Stromal cell of bone marrow (primary cell): ENCODE data around the gene SPEF1.

Experiments
- DNase-seq: peaks from one replicate; pipeline ENCODE4 v3.0.0-alpha.2; 2012; ENCODE audit warnings: low read depth

Gene SPEF1

DNA sequence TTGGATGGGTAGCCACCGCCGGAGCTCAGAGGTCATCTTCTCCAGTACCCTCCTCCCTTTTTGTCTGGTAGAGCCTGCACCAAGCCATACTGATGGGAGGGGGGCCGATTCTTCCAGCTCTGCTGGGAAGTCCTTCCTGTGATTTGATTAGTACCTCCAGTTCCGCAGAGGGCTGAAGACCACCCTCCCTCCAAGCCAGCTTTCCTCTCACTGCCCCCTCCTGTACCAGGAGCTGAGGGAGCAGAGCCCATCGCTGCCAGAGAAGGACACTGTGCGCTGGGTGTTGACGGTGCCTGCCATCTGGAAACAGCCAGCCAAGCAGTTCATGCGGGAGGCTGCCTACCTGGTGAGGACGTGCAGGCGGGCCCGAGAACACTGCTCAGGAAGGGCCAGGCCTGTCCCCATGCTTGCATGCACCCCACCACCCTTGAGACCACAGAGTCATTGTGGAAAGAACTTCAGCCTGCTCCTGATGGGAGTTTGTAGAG, 35.5 kb downstream of the SPEF1 start:
- no peak for DNase-seq

DNA sequence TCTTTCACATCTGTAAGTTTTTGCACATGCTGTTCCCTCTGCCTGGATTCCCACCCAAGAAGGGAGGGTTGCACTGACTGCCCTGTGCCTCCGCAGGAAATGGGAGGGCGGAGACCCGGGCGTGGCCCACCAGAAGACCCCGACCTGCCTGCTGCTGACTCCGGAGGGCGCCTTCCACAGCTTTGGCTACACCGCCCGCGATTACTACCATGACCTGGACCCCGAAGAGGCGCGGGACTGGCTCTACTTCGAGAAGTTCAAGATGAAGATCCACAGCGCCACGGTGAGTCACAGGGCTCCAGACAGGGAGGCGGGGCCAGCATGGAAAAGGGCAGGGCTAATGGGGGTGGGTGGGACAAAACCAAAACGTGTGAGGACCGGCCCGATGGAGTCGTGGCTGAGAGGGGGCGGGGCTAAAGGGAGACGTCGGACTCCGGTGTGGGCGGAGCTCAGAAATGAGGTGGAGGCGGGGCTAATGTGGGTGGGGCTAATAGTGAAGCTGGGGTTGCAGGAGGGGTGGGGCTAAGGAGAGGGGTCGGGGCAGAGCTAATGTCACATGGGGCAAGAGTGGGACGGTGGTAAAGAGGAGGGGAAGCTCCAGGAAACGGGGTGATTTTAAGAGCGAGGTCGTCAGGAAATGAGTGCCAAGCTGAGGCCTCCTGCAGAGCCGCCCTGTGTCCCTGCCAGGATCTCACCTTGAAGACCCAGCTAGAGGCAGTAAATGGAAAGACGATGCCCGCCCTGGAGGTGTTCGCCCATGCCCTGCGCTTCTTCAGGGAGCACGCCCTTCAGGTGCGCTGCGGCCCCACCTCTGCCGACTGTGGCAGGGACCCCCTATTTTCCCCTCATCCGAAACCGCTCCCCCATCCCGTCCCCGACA, 36.2 kb downstream of the SPEF1 start:
- no peak for DNase-seq

DNA sequence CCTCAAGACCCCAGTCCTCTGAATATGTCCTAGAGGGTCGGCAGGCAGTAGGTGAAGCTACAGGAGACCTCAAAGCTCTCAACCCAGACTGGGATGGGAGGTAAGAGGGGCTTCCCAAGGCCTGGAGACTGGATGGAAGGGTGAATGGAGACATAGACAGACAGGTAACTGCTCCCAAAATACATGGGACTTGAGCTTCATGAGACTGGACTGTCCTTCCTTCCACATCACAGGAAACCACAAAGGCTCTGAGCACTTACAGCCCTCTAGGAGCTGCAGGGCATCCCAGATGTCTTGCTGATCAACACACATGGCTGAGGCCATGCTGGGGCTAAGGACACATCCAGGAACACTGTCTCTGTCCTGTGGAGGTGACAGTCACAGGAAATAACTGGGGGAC, 37.2 kb downstream of the SPEF1 start:
- no peak for DNase-seq

DNA sequence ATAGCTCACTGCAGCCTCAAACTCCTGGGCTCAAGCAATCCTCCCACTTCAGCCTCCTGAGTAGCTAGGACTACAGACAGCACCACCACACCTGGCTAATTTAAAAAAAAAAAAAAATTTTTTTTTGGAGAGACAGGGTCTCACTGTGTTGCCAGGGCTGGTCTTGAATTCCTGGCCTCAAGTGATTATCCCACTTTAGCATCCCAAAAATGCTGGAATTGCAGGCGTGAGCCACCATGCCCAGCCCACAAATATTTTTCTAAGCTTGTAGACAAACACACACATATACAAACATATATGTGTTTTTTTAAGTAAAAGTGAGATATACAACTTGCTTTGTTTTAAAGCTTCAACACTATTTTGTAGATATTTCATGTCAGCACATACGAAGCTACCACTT, 38.0 kb downstream of the SPEF1 start:
- no peak for DNase-seq

DNA sequence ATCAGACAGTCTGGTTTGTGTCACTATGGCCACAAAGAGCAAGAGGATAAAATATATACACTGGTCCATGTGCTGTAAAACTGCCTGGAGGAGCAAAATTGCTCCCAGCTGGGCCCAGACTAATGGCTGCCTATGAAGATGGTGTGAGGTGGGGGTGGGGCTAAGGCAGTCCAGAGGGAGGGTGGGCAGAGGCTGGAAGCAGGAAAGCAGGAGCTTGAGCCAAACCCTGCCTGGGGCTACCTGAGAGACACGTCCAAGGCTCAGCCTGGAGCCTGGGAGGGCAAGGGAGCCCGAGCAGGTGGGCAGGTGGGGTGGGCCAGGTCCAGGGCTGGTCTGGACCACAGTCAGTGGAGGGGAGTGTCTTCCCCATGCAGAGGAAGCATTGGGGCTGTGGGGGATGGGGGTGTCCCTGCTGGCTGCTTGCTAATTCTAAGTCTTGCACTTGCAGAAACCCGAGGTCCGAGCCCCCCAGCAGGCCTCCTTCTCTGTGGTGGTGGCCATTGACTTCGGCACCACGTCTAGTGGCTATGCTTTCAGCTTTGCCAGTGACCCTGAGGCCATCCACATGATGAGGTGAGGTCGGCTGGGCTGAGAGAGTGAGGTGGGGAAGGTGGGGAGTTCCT, 39.3 kb downstream of the SPEF1 start:
- DNase-seq = no peak

DNA sequence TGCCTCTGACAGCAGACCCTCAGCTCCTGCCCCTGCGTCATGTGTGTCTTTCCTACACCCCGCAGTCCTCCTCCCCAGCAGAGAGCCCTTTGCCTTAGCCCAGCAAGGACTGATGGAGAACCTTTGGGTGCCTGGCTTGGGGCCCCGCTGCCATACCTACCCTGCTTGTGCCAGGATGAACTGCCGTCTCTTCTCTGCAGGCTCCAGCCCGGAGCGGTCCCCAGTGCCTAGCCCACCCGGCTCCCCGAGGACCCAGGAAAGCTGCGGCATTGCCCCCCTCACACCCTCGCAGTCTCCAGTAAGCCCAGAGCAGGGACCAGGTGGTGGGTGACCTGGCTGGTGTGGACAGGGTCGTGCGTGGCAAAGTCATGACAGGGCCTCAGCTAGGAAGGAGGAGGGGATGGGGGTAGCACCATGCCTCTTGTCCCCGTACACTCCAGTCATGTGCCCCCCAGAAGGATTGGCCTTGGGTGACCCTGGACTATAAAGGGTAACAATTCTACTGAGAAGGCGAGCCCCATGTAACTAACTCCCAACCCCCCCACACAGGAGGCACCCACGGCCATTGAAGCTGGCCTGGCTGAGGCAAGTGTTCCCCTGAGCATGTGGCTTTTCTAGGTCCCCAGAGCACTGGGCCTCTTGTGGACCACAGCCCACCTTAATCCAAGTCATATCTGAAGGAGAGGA, 40.5 kb downstream of the SPEF1 start:
- no peak for DNase-seq

DNA sequence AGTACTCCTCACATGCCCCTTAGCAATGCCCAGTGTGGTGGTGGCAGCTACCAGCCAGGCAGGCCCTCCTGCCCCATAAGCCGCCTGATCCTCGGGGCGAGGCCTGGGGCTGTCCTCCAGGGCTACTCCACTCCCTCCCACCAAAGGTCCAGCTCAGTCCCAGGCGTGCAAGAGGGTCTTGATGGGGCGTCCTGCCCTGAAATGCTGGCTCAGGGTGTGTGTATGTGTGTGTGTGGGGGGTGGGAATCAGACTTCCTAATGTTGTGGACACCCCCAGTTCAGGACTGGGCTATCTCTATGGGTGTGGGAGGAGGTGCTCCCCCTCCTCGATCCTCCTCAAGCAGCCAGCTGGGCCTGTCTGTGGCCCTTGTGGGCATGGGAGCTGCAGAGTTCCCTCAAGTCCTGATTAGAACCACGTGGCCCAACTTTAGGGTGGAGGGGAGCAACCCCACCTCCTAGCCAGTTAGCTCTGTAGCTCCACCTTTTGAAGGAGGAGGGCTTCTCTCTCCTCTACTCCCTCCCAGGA, 41.3 kb downstream of the SPEF1 start:
- no peak for DNase-seq

DNA sequence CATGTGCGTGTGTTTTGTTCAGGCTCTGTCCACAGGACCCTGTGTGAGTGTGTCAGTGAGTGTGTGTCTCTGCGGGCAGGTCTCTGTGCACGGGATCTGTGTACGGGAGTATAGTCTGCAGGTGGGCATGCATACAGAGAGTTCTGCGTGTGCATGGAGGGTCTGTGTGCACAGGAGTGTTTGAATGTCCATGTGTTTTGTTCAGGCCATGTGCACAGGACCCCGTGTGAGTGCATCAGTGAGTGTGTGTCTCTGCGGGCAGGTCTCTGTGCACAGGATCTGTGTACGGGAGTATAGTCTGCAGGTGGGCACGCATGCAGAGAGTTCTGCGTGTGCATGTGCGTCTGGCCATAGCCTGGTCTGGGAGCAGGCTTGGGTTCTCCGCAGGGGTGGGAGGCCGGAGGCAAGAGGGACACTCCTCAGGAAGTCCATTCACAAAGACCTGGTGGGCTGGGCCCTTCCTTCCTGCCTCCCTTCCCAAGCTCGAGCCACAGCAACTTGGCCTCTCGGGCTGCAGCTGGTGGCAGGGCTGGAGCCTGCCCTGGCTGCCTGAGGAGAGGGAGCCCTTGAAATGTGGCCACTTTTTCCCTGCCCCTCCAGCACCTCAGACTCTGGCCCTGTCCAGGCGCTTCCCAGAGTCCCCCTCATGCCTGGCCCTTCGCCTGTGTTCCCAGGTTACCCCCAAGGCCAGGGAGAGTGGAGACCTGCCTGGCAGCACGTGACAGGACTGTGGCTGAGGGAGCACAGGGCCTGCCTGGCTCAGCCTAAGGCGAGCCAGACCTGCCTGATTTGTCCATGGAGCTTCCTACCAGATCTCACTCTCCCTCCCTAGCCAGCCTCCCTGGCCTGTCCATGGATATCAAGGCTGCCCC, 42.0 kb downstream of the SPEF1 start:
- DNase-seq = no peak

DNA sequence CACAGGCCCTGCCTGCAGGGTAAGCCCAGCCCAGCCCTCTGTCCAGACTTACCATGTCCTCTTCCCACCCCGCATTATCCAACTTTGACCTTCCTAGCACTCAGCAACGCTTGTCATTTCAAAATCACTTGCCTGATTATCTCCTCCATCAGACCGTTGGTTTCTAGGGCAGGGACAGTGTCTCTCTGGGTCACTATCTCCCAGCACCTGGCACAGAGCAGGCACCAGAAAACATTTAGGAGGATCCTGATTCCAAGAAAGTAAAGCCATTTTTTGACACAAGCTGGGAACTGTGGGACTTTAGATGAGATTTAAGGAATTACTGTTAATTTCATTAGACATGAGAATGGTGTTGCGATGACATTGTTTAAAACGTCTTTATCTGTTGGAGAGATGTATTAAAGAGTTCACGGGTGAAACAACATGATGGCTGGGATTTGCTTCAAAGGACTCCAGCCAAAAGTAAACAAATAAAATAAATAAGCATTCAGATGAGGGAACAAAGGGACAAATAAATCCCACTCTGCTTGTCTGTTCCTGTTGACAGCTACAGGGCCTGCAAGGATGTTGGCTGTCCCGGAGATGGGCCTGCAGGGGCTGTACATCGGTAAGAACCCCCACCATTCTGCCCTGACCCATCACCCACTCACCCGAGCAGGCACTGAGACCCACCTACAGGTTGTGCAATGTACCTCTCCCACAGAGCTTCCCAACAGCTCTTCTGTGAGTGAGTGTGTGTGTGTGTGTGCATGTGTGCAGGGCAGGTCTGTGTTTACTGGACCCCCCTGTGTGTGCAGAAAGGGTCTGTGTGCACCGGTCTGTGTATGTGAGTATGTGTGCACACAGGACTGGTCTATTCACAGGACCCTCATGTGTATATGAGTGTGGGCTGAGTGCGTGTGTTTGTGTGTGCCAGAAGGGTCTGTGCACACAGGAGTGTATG, 42.9 kb downstream of the SPEF1 start:
- no peak for DNase-seq

DNA sequence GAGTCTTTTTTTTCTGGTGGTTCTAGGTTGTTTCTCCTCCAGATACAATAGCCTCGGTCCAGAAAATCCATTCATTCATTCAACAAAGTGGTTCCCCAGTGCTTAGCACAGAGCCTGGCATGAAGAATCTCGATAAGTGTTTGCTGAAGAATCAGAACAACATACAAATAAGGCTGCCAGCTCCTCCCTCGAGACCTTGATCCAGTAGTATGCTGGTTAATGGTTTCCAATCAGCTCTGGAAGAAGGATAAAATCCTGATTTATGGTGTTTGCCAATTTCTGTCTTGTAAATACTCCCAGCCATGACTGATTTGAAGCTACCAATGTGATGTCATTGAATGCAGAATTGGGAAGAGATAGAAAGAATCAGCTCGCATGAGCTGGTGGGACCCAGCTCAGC, 45.5 kb downstream of the SPEF1 start:
- no peak for DNase-seq

DNA sequence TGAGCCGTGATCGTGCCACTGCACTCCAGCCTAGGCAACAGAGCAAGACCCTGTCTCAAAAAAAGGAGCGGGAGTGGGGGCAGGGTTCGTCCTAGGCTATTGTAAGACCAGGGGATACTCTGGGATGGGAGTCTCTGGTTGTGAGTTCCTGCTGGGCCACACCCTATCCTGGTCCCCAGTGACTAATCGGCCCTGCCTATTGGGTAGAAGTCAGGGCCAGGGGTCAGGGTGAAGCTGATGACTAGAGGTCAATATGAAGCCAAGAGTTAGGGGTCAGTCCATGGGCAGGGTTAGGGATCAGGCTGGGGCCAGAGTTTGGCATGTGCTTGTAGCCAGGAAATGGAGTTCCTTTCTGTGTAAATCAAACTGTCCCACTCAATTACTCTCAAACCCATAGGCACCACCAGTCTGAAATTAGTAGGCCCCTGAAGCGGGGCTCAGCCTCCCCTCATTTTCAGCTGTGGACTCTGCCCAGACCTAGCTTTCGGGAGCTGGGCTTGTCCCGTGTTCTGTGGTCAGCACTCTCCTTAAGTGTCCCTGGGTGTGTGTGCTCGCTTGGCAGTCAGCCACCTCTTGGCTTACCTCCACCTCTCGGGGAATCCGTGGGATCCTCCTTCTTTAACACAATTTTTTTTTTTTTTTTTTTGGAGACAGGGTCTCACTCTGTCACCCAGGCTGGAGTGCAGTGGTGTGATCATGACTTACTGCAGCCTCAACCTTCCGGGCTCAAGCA, 47.0 kb downstream of the SPEF1 start:
- no peak for DNase-seq

DNA sequence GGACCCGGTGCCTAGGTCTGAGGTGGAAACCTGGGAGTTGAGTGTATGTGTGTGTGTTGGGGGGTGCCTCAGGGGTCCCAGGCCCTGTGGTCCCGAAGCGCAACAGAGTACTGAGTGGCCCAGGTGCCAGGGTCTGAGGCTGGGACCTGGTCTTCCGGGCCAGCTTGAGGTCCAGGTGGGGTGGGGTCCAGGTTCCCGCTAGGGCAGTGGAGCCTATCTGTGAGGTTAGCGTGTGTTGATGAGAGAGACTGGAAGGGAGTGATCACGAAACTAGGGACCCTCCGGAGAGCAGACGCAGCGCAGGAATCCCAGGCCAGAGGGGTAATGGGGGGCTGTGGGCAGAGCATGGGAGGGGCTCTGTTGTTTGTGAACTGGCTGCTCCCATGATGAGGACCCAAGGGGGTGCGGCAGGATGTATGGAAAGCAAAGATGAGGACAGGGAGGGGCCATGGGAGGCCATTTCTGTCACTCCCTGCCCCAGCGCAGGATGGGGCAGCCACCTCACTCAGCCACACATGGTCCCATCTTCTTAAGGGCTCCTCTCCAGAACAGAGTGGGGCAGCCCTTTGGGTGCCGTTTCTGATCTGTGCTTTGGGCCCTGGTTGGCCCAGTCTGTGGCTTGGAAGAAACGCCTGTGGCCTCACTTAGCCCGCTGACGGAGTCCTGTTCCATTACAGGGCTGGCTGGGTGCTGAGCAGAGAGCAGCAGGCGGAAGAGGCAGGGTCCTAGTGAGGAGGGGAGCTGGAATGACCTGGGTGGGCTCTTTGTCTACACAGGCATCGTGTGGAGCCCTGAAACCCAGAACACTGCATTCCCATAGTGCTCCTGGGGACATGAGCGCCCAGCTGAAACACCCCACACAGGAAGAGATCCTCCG, 47.9 kb downstream of the SPEF1 start:
- no peak for DNase-seq

DNA sequence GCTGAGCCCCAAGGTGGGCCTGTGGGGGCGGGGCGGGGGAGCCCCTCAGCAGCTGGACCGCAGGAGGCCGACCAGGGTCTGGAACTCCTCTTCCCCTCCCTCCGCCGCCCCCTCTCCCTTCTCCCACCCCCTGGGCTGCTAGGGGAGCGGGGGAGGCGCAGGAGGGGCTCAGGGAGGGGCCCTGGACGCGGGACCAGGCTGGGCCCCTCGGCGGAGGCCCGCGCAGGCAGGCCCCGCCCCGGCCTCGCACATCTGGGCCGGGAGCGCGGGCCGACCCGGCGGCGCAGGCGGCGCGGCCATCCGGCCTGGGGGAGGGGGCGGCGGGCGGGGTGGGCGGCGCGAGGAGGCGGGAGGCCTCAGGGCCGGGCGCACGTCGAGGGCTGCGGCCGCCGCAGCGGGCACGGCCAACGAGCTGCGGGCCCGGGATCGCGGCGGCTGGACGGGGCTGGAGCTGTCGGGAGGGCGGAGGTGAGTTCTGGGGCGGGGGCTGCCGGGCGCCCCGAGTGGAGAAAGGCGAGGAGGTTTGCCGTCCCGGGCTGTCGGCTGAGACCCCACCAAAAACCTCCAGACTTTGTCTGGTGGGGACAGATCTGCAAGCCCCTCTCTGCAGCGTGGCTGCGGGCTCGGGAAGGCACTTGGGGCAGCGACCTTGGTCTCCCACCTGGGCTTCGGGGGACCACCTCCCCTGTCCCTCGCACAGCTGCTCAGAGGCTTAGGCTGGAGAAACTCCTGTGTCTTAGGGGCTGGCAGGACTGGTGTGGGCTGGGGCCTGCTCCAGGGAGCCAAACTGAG, 48.7 kb downstream of the SPEF1 start, which contains the start of gene HSPA12B:
HSPA12B (plus strand) TSS at position 359 of the 792 bp plus-strand sequence. CDS start 5,990 bp downstream, outside the sequence.
- DNase-seq = no peak

DNA sequence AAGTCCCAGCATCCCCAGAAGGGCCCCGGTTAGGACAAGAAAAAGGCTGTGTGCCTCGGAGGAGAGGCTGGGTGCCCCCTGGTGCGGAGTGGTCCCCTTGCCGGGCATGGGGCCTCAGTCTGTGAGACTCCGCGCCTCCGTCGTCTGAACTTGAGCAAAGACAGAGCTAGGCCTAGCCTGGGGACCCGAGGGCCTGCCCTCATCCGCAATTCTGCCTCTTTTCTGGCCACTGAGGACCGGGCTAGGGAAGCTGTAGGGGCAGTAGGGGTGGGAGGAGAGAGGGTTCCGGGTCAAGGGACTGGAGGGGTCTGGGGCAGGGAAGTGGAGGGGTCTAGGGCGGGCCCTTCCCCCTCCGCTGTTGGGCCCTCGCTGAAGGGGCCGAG, 49.3 kb downstream of the SPEF1 start:
- DNase-seq = no peak

DNA sequence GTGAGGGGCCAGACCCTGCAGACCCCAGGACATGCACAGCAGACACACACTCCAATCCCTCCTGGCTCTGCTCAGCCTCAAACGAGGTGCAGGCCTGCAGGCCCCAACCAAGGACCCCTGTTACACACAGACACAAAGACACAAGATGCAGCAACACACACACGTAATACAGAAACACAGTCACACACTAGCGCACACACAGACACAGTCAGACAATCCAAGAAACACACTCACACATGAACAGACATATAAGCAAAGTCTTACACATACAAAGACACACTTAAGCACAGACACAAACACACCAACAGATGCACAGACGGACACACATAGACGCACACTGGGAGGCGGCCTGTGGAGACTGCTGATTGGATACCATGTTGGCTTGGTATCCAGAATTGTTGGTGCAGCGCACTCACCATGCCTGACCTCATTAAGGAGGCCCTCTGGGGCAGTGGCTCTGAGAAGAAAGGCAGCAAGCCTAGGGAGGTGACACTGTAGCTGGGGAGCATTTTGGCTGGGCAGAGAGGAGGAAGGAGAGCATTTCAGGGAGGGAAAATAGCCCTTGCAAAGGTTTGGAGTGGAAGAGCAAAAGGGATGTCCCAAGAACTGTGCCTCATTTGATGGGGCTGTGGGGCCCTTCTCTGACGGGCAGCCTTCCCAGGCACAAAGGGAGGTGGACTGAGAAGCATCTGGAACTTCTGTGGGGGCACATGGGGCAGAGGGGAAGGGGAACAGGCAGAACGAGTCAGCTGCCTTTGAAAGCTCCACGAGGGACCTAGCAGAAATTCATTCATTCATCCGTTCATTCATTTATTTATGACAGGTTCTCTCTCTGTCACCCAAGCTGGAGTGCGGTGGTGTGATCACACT, 50.2 kb downstream of the SPEF1 start:
- DNase-seq = no peak

DNA sequence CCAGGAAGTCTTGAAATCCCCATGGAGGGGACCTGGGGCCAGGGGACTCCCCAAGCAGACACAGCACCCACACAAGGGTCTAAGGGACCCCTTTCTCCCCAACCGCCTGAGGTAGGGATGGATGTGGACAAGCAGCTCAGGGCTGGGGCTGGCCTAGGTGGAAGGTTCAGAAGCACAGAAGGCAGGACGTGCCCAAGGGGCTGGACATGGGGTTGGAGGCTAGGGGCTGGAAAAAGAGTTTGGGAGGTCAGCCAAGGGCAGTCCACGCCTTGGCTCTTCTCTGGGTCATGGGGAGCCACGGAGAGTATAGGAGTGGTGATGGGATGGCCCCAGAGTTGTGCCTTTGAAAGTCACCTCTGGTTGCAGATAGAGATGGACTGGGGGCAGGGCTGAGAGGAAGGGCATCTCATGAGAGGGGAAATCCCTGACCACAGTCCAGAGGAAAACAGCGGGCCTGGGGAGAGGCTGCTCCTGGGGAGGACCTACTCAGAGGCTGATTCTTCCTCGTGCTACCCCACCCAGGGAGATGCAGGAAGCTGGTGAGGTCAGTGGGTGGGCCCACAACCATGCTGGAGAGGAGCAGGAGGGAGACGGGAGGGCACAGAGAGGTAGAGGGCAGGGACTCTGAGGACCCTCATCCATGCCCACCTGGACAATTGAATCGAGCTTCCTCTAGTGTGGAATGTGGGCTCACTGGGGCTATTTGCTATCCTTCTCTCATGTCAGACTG, 51.3 kb downstream of the SPEF1 start:
- no peak for DNase-seq
